Neural cell (in vitro differentiated cells): ENCODE data around the gene FN1. TPM values are rescaled to one million over a fixed set of nuclear protein-coding genes. Genes with fewer than 3 reads are reported as not detected.

Experiments used
- H2AFZ ChIP-seq: fragments of 200-600, 300-800 bp; sonication (generic), shearing (Covaris generic); 2 replicates; pipeline ENCODE4 v1.6.0; 2014; ENCODE audit warnings: low read depth, mild to moderate bottlenecking, antibody characterized with exemption, low read length, moderate library complexity
- H3F3A ChIP-seq: fragments of 200-600 bp; shearing (Covaris generic); 2 replicates; pipeline ENCODE4 v1.6.1; 2016; ENCODE audit warnings: mild to moderate bottlenecking, moderate library complexity, mixed read lengths, antibody characterized with exemption, low read length; ENCODE audit not compliant: insufficient read depth, poor library complexity, severe bottlenecking
- H3K27ac ChIP-seq: fragments of 200-600, 300-800 bp; sonication (generic), shearing (Covaris generic); 2 replicates; pipeline ENCODE4 v1.5.1; 2014; ENCODE audit warnings: mild to moderate bottlenecking, low read length, moderate library complexity
- H3K27me3 ChIP-seq: fragments of 300-800, 200-600 bp; sonication (generic), shearing (Covaris generic); 2 replicates; pipeline ENCODE4 v1.6.0; 2014; ENCODE audit warnings: mild to moderate bottlenecking, low read depth, low read length, moderate library complexity; ENCODE audit not compliant: insufficient read depth
- H3K36me3 ChIP-seq: fragments of 300-800, 200-600 bp; sonication (generic), shearing (Covaris generic); 2 replicates; pipeline ENCODE4 v1.5.1; 2014; ENCODE audit warnings: mild to moderate bottlenecking, antibody characterized with exemption, low read length, moderate library complexity; ENCODE audit not compliant: insufficient read depth
- H3K4me2 ChIP-seq: fragments of 300-800, 200-600 bp; sonication (generic), shearing (Covaris generic); 2 replicates; pipeline ENCODE4 v1.6.0; 2014; ENCODE audit warnings: mild to moderate bottlenecking, low read length
- H3K4me3 ChIP-seq: fragments of 300-800, 200-600 bp; sonication (generic), shearing (Covaris generic); 2 replicates; pipeline ENCODE4 v1.5.1; 2014; ENCODE audit warnings: mild to moderate bottlenecking, low read length, moderate library complexity
- H3K79me2 ChIP-seq: fragments of 200-600 bp; shearing (Covaris generic); replicated peaks from 2 replicates; pipeline ENCODE4 v1.6.0; 2014; ENCODE audit warnings: mild to moderate bottlenecking, low read length, moderate library complexity; ENCODE audit not compliant: insufficient read depth
- H3K9ac ChIP-seq: fragments of 300-800, 200-600 bp; sonication (generic), shearing (Covaris generic); 2 replicates; pipeline ENCODE4 v1.6.1; 2016; ENCODE audit warnings: mild to moderate bottlenecking, low read length, mixed read lengths
- H3K9me2 ChIP-seq: fragments of 200-600 bp; shearing (Covaris generic); 2 replicates; pipeline ENCODE4 v1.6.1; 2016; ENCODE audit warnings: mild to moderate bottlenecking, low read length, mixed read lengths; ENCODE audit not compliant: insufficient read depth
- H3K9me3 ChIP-seq: fragments of 200-600, 300-800 bp; sonication (generic), shearing (Covaris generic); 2 replicates; pipeline ENCODE4 v1.6.1; 2016; ENCODE audit warnings: mild to moderate bottlenecking, mixed run types, low read length, moderate library complexity, mixed read lengths
- H4K20me1 ChIP-seq: fragments of 200-600 bp; shearing (Covaris generic); 2 replicates; pipeline ENCODE4 v1.6.1; 2016; ENCODE audit warnings: mild to moderate bottlenecking, mixed run types; ENCODE audit not compliant: insufficient read depth
- EP300 ChIP-seq: fragments of 450-650 bp; conservative IDR thresholded peaks from 2 replicates; pipeline ENCODE4 v1.6.1; 2014; ENCODE audit warnings: antibody characterized with exemption, mild to moderate bottlenecking, moderate library complexity; ENCODE audit not compliant: poor library complexity, severe bottlenecking
- EZH2 ChIP-seq: fragments of 200-600, 300-800 bp; shearing (Covaris generic), sonication (generic); IDR thresholded peaks from 2 replicates; pipeline ENCODE4 v1.6.1; 2014; ENCODE audit warnings: antibody characterized with exemption, low read length, borderline replicate concordance, mild to moderate bottlenecking; ENCODE audit not compliant: insufficient read depth, poor library complexity, severe bottlenecking
- MXI1 ChIP-seq: fragments of 450-650 bp; conservative IDR thresholded peaks from 2 replicates; pipeline ENCODE4 v1.6.1; 2014; ENCODE audit warnings: antibody characterized with exemption, mild to moderate bottlenecking; ENCODE audit not compliant: poor library complexity, severe bottlenecking
- POLR2AphosphoS5 ChIP-seq: IDR thresholded peaks from 2 replicates; pipeline ENCODE4 v1.6.1; 2012
- RAD21 ChIP-seq: fragments of 450-650 bp; conservative IDR thresholded peaks from 2 replicates; pipeline ENCODE4 v1.6.1; 2014; ENCODE audit warnings: antibody characterized with exemption, mild to moderate bottlenecking, moderate library complexity
- SMC3 ChIP-seq: fragments of 450-650 bp; conservative IDR thresholded peaks from 2 replicates; pipeline ENCODE4 v1.6.1; 2014; ENCODE audit warnings: antibody characterized with exemption, mild to moderate bottlenecking, moderate library complexity; ENCODE audit not compliant: poor library complexity
- TAF1 ChIP-seq: IDR thresholded peaks from 2 replicates; pipeline ENCODE4 v1.6.1; 2012; ENCODE audit warnings: low read depth
- polyA plus RNA-seq: library from polyadenylated mRNA; depleted of rRNA; stranded (reverse); fragments of >200 nt; gene quantifications from 2 replicates; pipeline ENCODE4 v1.2.3, GENCODE V29; 2014
- TF ChIP-seq, protein P1 (sequence below): fragments of 450-650 bp; IDR thresholded peaks from 2 replicates; pipeline ENCODE4 v1.5.1; 2014; ENCODE audit warnings: antibody characterized with exemption, mild to moderate bottlenecking, moderate library complexity; ENCODE audit not compliant: poor library complexity, severe bottlenecking
- TF ChIP-seq, protein P2 (sequence below): IDR thresholded peaks from 2 replicates; pipeline ENCODE4 v1.6.1; 2012; ENCODE audit warnings: borderline replicate concordance

Gene FN1
- polyA plus RNA-seq, 1 donor from 2014 or later = 0.93 TPM

DNA sequence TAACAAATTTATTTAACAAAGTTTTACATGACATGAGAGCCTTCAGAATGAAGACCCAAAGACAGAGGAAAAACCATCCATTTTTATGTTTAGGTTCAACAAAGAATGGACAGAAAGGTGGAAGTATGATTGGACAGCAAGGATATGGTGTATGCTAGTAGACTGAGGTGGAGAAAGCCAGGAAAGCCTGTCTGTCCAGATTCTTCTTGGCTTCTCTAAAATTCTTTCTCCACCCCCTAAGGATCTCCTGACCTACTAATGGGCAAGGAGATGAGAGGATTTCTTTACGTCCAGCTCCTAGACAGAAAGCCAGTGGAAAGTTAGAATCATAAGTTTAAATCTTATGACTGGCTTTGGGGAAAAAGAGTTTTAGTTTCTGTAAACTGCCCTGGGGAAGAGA is 121.0 kb downstream of the FN1 start:
- Histone ChIP-seq H3K27ac (no peak overlapping the region), H3K9me3 (no peaks in the 10 kb centered on the region), H3K79me2 (no peaks in the 10 kb centered on the region), H4K20me1 (no peaks in the 10 kb centered on the region), H3K36me3 (no peaks in the 10 kb centered on the region), H3K4me3 (no peak overlapping the region), H3F3A (no peaks in the 10 kb centered on the region), H3K9me2 (no peaks in the 10 kb centered on the region), H3K4me2 (no peak overlapping the region), H2AFZ (no peak overlapping the region), H3K27me3 (no peaks in the 10 kb centered on the region), H3K9ac (no peak overlapping the region)
- TF ChIP-seq, protein P1, sequence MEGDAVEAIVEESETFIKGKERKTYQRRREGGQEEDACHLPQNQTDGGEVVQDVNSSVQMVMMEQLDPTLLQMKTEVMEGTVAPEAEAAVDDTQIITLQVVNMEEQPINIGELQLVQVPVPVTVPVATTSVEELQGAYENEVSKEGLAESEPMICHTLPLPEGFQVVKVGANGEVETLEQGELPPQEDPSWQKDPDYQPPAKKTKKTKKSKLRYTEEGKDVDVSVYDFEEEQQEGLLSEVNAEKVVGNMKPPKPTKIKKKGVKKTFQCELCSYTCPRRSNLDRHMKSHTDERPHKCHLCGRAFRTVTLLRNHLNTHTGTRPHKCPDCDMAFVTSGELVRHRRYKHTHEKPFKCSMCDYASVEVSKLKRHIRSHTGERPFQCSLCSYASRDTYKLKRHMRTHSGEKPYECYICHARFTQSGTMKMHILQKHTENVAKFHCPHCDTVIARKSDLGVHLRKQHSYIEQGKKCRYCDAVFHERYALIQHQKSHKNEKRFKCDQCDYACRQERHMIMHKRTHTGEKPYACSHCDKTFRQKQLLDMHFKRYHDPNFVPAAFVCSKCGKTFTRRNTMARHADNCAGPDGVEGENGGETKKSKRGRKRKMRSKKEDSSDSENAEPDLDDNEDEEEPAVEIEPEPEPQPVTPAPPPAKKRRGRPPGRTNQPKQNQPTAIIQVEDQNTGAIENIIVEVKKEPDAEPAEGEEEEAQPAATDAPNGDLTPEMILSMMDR = no peak
- no peak for TF ChIP-seq POLR2AphosphoS5
- TF ChIP-seq TAF1 = no peak
- no peak for TF ChIP-seq EP300
- TF ChIP-seq EZH2 = no peak
- TF ChIP-seq RAD21 = no peak
- TF ChIP-seq, protein P2, sequence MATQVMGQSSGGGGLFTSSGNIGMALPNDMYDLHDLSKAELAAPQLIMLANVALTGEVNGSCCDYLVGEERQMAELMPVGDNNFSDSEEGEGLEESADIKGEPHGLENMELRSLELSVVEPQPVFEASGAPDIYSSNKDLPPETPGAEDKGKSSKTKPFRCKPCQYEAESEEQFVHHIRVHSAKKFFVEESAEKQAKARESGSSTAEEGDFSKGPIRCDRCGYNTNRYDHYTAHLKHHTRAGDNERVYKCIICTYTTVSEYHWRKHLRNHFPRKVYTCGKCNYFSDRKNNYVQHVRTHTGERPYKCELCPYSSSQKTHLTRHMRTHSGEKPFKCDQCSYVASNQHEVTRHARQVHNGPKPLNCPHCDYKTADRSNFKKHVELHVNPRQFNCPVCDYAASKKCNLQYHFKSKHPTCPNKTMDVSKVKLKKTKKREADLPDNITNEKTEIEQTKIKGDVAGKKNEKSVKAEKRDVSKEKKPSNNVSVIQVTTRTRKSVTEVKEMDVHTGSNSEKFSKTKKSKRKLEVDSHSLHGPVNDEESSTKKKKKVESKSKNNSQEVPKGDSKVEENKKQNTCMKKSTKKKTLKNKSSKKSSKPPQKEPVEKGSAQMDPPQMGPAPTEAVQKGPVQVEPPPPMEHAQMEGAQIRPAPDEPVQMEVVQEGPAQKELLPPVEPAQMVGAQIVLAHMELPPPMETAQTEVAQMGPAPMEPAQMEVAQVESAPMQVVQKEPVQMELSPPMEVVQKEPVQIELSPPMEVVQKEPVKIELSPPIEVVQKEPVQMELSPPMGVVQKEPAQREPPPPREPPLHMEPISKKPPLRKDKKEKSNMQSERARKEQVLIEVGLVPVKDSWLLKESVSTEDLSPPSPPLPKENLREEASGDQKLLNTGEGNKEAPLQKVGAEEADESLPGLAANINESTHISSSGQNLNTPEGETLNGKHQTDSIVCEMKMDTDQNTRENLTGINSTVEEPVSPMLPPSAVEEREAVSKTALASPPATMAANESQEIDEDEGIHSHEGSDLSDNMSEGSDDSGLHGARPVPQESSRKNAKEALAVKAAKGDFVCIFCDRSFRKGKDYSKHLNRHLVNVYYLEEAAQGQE = no peak
- TF ChIP-seq SMC3 = no peak
- no peak for TF ChIP-seq MXI1

DNA sequence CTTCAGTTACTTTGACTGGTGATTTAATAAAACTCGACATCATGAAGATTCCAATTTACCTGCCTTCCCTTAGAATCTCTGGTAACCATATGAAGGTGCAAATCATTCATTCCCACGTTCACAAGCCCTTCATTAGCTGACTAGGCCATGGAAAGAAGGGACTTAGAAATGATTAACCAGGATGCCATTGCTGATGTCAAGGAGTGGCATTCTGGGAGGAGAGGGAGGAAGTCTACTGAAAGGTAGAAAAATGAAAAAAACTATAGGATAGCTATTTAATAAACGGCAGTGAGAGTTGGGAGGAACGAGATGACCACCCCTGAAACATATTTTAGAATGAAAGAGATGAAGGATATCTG is 122.6 kb downstream of the FN1 start:
- Histone ChIP-seq H3F3A (no peaks in the 10 kb centered on the region), H3K36me3 (no peaks in the 10 kb centered on the region), H3K27ac (no peak overlapping the region), H3K9me2 (no peaks in the 10 kb centered on the region), H3K27me3 (no peaks in the 10 kb centered on the region), H4K20me1 (no peaks in the 10 kb centered on the region), H3K9me3 (no peaks in the 10 kb centered on the region), H3K4me2 (no peak overlapping the region), H3K4me3 (no peak overlapping the region), H3K9ac (no peak overlapping the region), H2AFZ (no peak overlapping the region), H3K79me2 (no peaks in the 10 kb centered on the region)
- TF ChIP-seq RAD21 (no peak), SMC3 (no peak), TAF1 (no peak)
